Duodenal mucosa (tissue), 2 donors: ENCODE measurements around the gene SLC35A2.

Experiments
- H3K27ac ChIP-seq: one replicate; pipeline ENCODE4 v1.7.0; 2013; ENCODE audit warnings: low read depth, low read length
- H3K27me3 ChIP-seq, 2 donors: one replicate each; pipeline ENCODE4 v1.7.0; 2013; ENCODE audit warnings: low read length in 2 of 2, control low read depth in 1 of 2; ENCODE audit not compliant: insufficient read depth in 2 of 2, control insufficient read depth in 1 of 2
- H3K36me3 ChIP-seq, 2 donors: one replicate each; pipeline ENCODE4 v1.7.0; 2013; ENCODE audit warnings: low read length in 2 of 2, control low read depth in 1 of 2; ENCODE audit not compliant: insufficient read depth in 2 of 2, control insufficient read depth in 1 of 2
- H3K4me1 ChIP-seq, 2 donors: one replicate each; pipeline ENCODE4 v1.7.0; 2013; ENCODE audit warnings: low read length in 2 of 2, control low read depth in 1 of 2; ENCODE audit not compliant: insufficient read depth in 2 of 2, control insufficient read depth in 1 of 2
- H3K4me3 ChIP-seq, 2 donors: one replicate each; pipeline ENCODE4 v1.7.0; 2013; ENCODE audit warnings: low read length in 2 of 2, low read depth in 1 of 2
- H3K9ac ChIP-seq, 2 donors: one replicate each; pipeline ENCODE4 v1.7.0; 2013; ENCODE audit warnings: low read length in 2 of 2, low read depth in 1 of 2
- H3K9me3 ChIP-seq, 2 donors: one replicate each; pipeline ENCODE4 v1.7.0; 2013; ENCODE audit warnings: low read length in 2 of 2, control low read depth in 1 of 2; ENCODE audit not compliant: control insufficient read depth in 1 of 2

SLC35A2 gene

DNA sequence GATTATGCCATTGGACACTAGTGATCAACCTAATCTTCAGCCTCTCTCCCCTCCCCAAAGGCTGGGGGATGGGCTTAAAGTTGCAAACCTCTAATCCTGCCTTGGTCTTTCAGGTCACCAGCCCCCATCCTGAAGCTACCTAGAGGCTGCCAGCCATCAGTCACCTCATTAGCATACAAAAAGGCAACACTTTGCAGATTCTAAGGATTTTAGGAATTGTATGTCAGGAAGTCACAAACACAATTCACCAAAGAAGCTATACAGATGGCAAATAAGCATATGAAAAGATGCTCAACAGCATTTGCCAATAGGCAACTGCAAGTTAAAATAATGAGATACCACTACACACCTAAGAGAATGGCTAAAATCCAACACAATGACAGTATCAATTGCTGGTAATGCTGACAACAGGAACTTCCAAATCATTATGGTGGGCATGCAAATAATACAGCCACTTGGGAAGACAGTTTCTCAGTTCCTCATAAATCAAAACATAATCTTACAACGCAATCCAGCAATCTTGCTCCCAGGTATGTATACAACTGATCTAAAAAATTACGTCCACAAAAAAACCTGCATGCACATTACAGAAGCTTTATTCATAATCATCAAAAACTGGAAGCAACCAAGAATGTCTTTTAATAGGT is 16.4 kb upstream of the SLC35A2 start:
- Histone ChIP-seq H3K9me3 (no peaks in the 10 kb centered on the region), H3K27ac (no peak overlapping the region), H3K4me3 (no peak overlapping the region), H3K27me3 (no peaks in the 10 kb centered on the region), H3K9ac (no peak overlapping the region), H3K4me1 (peaks cover 0 to 5% of the 10 kb centered on the region in 2 donors), H3K36me3 (peaks cover 18 to 29% of the 10 kb centered on the region in 2 donors)

GRCh38 chrX:48927123-48927522 is 15.7 kb upstream of the SLC35A2 start:
- no peak overlapping the region for H3K27ac ChIP-seq
- peaks cover 0 to 5% of the 10 kb centered on the region in 2 donors for H3K4me1 ChIP-seq
- H3K9me3 ChIP-seq, result no peaks in the 10 kb centered on the region
- no peak overlapping the region for H3K9ac ChIP-seq
- H3K27me3 ChIP-seq, result no peaks in the 10 kb centered on the region
- H3K4me3 ChIP-seq, result no peak overlapping the region
- peaks cover 18 to 34% of the 10 kb centered on the region in 2 donors for H3K36me3 ChIP-seq

DNA sequence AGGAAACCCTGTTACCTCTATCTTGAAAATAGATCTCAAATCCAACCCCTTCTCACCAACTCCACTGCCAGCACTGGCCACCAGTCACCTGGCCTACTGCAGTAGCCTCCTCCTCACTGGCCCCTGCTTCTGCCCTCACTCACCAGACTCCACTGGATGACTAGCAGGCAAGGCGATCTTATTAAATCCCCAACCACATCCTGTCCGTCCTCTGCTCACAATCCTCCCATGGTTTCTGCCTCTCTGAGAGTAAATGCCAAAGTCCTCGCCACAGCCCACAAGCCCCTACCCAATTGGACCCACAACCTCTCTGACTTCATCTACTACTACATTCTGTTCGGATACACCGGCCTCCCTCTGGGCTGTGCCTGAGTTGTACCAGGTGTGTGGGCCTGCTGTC is 12.8 kb upstream of the SLC35A2 start:
- Histone ChIP-seq H3K9me3 (no peaks in the 10 kb centered on the region), H3K4me3 (no peak overlapping the region), H3K9ac (no peak overlapping the region), H3K27ac (no peak overlapping the region), H3K4me1 (peaks cover 7 to 18% of the 10 kb centered on the region in 2 donors), H3K27me3 (no peaks in the 10 kb centered on the region), H3K36me3 (peaks cover 18 to 33% of the 10 kb centered on the region in 2 donors)

GRCh38 chrX:48923771-48924170 is 12.3 kb upstream of the SLC35A2 start:
- Histone ChIP-seq H3K9ac (no peak overlapping the region), H3K27ac (no peak overlapping the region), H3K9me3 (no peaks in the 10 kb centered on the region), H3K36me3 (peaks cover 18 to 33% of the 10 kb centered on the region in 2 donors), H3K4me3 (no peak overlapping the region), H3K4me1 (peaks cover 7 to 18% of the 10 kb centered on the region in 2 donors), H3K27me3 (no peaks in the 10 kb centered on the region)

DNA sequence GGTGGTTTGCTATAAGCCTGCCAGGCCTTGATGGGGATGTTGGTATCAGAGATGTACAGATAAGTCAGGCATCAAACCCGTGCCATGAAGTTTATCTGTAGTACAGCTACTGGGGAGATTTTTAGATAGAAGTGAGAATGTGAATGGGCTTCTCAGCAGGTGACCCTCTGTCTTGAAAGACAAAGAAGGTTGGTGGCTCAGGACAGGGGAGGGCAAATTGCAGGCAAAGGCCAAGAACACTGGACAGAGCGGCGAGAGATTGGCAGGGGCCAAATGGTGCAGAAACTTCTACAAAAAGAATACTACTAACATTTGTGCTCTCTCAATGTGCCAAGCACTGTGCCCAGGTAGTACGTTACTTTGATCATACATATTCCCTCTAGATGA is 9.3 kb upstream of the SLC35A2 start:
- Histone ChIP-seq H3K4me1 (peaks cover 13 to 14% of the 10 kb centered on the region in 2 donors), H3K9ac (peak overlapping the region in 1 of 2 donors; percentile 18), H3K27ac (no peak overlapping the region)

DNA sequence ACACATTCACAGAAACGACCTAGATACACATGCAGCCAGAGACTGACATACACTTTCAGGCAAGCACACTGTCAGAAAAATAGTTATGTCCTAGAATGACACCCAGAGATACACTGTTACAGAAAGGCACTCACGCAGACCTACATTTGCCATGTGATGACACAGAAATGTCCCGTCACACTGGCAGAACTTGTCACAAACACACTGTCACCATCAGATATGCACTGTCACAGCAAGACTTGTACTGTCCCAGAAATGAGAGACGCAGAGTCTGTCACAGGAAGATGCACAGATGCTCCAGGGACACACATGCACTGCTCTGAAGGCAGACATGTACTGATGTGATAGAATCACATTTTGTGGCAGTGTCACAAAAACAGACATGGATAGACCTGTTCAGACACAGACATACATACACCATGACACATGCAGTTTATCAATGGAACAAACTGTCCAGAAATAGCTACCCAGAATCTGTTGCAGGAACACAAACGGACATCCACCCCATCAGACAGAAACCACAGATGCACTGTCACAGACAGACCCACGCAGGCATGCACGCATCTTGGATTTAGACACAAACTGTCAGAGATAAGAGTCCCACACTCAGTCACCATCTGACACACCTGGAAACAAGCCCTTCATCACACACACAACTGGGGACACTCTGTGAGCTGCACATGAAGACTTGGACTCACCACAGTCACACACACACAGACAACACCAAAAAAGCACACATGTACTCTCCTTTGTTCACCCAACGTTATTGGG is 8.7 kb upstream of the SLC35A2 start:
- H3K27ac ChIP-seq, result peak overlapping the region; percentile 73
- peak overlapping the region; percentile 47 to 49 for H3K9ac ChIP-seq

More for the DNA sequence above, 9.3 kb upstream of the SLC35A2 start:
- Histone ChIP-seq H3K36me3 (peaks cover 9 to 32% of the 10 kb centered on the region in 2 donors), H3K27me3 (no peaks in the 10 kb centered on the region), H3K9me3 (no peaks in the 10 kb centered on the region), H3K4me3 (peak overlapping the region in 1 of 2 donors; percentile 25)

DNA sequence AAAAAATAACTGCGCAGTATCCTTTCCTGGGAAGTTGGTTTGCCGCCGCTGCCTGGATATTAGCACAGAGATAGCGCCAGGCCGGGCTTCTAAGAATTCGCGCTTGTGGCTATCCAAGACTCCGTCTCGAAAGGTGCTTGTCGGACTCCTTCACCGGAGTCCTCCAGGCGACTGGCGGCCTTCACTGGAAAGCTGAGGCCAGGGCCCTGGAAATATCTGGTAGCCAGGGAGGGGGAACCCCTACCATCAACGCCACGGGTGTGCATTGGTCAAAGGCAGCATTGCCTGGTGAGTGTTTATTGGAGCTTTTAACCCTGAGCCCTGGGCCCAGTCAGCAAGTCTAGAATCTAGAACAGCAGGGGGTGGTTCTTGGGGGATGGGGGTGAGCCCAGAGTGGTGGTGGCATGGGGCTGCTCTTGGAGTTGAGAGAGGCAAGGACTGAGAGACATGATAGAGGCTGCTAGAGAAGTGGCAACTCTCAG is 8.0 kb upstream of the SLC35A2 start:
- H3K4me1 ChIP-seq, result peaks cover 13 to 14% of the 10 kb centered on the region in 2 donors

More for the DNA sequence above, 8.7 kb upstream of the SLC35A2 start:
- peak overlapping the region; percentile 58 to 61 for H3K4me3 ChIP-seq
- no peaks in the 10 kb centered on the region for H3K9me3 ChIP-seq
- peaks cover 5 to 35% of the 10 kb centered on the region in 2 donors for H3K36me3 ChIP-seq
- peaks cover 13 to 14% of the 10 kb centered on the region in 2 donors for H3K4me1 ChIP-seq
- no peaks in the 10 kb centered on the region for H3K27me3 ChIP-seq

GRCh38 chrX:48918643-48919340 is 7.3 kb upstream of the SLC35A2 start, which contains the start of gene PIM2:
Gene PIM2, minus strand, starts transcription at chrX:48919024. Its CDS starts 190 bp downstream, at chrX:48918834.
- Histone ChIP-seq H3K4me3 (peak within 1 kb of the TSS; percentile 73 to 74), H3K36me3 (peaks cover 16 to 38% of the 10 kb centered on the region in 2 donors), H3K27me3 (no peaks in the 10 kb centered on the region), H3K4me1 (peaks cover 13 to 14% of the 10 kb centered on the region in 2 donors), H3K9me3 (no peaks in the 10 kb centered on the region), H3K27ac (peak within 1 kb of the TSS; percentile 73), H3K9ac (peak within 1 kb of the TSS; percentile 61 to 69)

More for the DNA sequence above, 8.0 kb upstream of the SLC35A2 start:
- H3K9ac ChIP-seq, result peak overlapping the region; percentile 38 to 49
- H3K27ac ChIP-seq, result peak overlapping the region; percentile 73
- no peaks in the 10 kb centered on the region for H3K9me3 ChIP-seq
- peaks cover 11 to 38% of the 10 kb centered on the region in 2 donors for H3K36me3 ChIP-seq
- H3K27me3 ChIP-seq, result no peaks in the 10 kb centered on the region
- peak overlapping the region; percentile 58 to 61 for H3K4me3 ChIP-seq

- Histone ChIP-seq H3K9me3 (no peaks in the 10 kb centered on the region), H3K36me3 (peaks cover 14 to 35% of the 10 kb centered on the region in 2 donors), H3K9ac (peak overlapping the region; percentile 61 to 69), H3K27ac (peak overlapping the region; percentile 44), H3K27me3 (no peaks in the 10 kb centered on the region), H3K4me3 (peak overlapping the region; percentile 73 to 74), H3K4me1 (peaks cover 13 to 14% of the 10 kb centered on the region in 2 donors)
These were observed 6.8 kb upstream of the SLC35A2 start for GRCh38 chrX:48918301-48918642.
